Smooth muscle cell (in vitro differentiated cells): ENCODE measurements around the gene CLEC17A. TPM values are rescaled to one million over a fixed set of nuclear protein-coding genes. Genes with fewer than 3 reads are reported as not detected.

Experiments used
- DNase-seq: peaks from one replicate; lab custom pipeline; 2025; ENCODE audit not compliant: unreplicated experiment; lab: John Stamatoyannopoulos, UW
- H2AFZ ChIP-seq: fragments of 200-600 bp; sonication (generic); 2 replicates; pipeline ENCODE4 v1.6.0; 2016; ENCODE audit warnings: antibody characterized with exemption, low read depth, mild to moderate bottlenecking
- H3F3A ChIP-seq: fragments of 200-600 bp; sonication (generic); 2 replicates; pipeline ENCODE4 v1.6.0; 2017; ENCODE audit warnings: antibody characterized with exemption, low read depth
- H3K27ac ChIP-seq: fragments of 200-600 bp; sonication (generic); 2 replicates; pipeline ENCODE4 v1.5.1; 2016; ENCODE audit warnings: low read depth, mild to moderate bottlenecking
- H3K27me3 ChIP-seq: fragments of 200-600 bp; sonication (generic); 2 replicates; pipeline ENCODE4 v1.6.1; 2016; ENCODE audit warnings: low read depth, mild to moderate bottlenecking
- H3K36me3 ChIP-seq: fragments of 200-600 bp; sonication (generic); 2 replicates; pipeline ENCODE4 v1.5.1; 2016; ENCODE audit warnings: low read depth
- H3K4me1 ChIP-seq: fragments of 200-600 bp; sonication (generic); 2 replicates; pipeline ENCODE4 v1.5.1; 2016; ENCODE audit warnings: low read depth
- H3K4me2 ChIP-seq: fragments of 200-600 bp; sonication (generic); 2 replicates; pipeline ENCODE4 v1.6.0; 2016; ENCODE audit warnings: mild to moderate bottlenecking
- H3K4me3 ChIP-seq: fragments of 200-600 bp; sonication (generic); 2 replicates; pipeline ENCODE4 v1.5.1; 2016; ENCODE audit warnings: mild to moderate bottlenecking
- H3K79me2 ChIP-seq: fragments of 200-600 bp; sonication (generic); 2 replicates; pipeline ENCODE4 v1.6.0; 2016; ENCODE audit warnings: low read depth, mild to moderate bottlenecking
- H3K9ac ChIP-seq: fragments of 200-600 bp; sonication (generic); 2 replicates; pipeline ENCODE4 v1.6.0; 2016; ENCODE audit warnings: low read depth
- H3K9me3 ChIP-seq: fragments of 200-600 bp; sonication (generic); replicated peaks from 2 replicates; pipeline ENCODE4 v1.5.1; 2016; ENCODE audit warnings: low read depth
- H4K20me1 ChIP-seq: fragments of 200-600 bp; sonication (generic); 2 replicates; pipeline ENCODE4 v1.6.0; 2016; ENCODE audit warnings: low read depth
- CTCF ChIP-seq: fragments of 200-600 bp; sonication (generic); IDR thresholded peaks from 2 replicates; pipeline ENCODE4 v1.5.1; 2017; ENCODE audit warnings: borderline replicate concordance, mild to moderate bottlenecking, antibody characterized with exemption; ENCODE audit not compliant: insufficient read depth, poor library complexity, severe bottlenecking
- WGBS: methylation state at CpG from one replicate; pipeline ENCODE4 v1.1.7; 2016; ENCODE audit warnings: low lambda C conversion rate; 5-methylcytosine and 5-hydroxymethylcytosine counted together
- polyA plus RNA-seq: library from polyadenylated mRNA; unstranded; fragments of >200 nt; fragmentation: Nextera tagmentation; extraction: Ambion mirVana; gene quantifications from 2 replicates; pipeline ENCODE4 v1.2.1, GENCODE V29; 2016
- total RNA-seq: library from RNA; depleted of rRNA; stranded (reverse); fragments of >200 nt; gene quantifications from 2 replicates; pipeline ENCODE4 v1.2.3, GENCODE V29; 2014

Gene CLEC17A
- total and polyA plus RNA-seq, 2 experiments from 2014 or later: not detected

- Histone ChIP-seq H2AFZ (no peak overlapping the region), H3K9me3 (no peaks in the 10 kb centered on the region), H3K9ac (no peak overlapping the region), H3F3A (no peaks in the 10 kb centered on the region), H3K4me1 (no peaks in the 10 kb centered on the region), H3K4me2 (no peak overlapping the region), H3K79me2 (no peaks in the 10 kb centered on the region), H3K4me3 (no peak overlapping the region), H3K27ac (no peak overlapping the region), H4K20me1 (no peaks in the 10 kb centered on the region), H3K36me3 (no peaks in the 10 kb centered on the region), H3K27me3 (no peaks in the 10 kb centered on the region)
- 80% methylated on average over 1 of the region's 1 CpG for WGBS
- TF ChIP-seq CTCF: no peak
- DNase-seq: no peak
These were observed 46.7 kb downstream of the CLEC17A start for GRCh38 chr19:14629557-14629956.

GRCh38 chr19:14632286-14632685 is 49.4 kb downstream of the CLEC17A start:
- H3K27ac ChIP-seq: no peak overlapping the region
- H4K20me1 ChIP-seq: no peaks in the 10 kb centered on the region
- H3K4me3 ChIP-seq: no peak overlapping the region
- H3K27me3 ChIP-seq: no peaks in the 10 kb centered on the region
- WGBS: 17% methylated on average over 1 of the region's 1 CpG
- H3F3A ChIP-seq: no peaks in the 10 kb centered on the region
- H2AFZ ChIP-seq: no peak overlapping the region
- H3K36me3 ChIP-seq: no peaks in the 10 kb centered on the region
- no peak for DNase-seq
- no peak overlapping the region for H3K9ac ChIP-seq
- H3K79me2 ChIP-seq: no peaks in the 10 kb centered on the region
- H3K4me2 ChIP-seq: no peak overlapping the region
- H3K9me3 ChIP-seq: no peaks in the 10 kb centered on the region
- no peak for TF ChIP-seq CTCF
- H3K4me1 ChIP-seq: no peaks in the 10 kb centered on the region

GRCh38 chr19:14639536-14640277 is 56.8 kb downstream of the CLEC17A start:
- TF ChIP-seq CTCF: no peak
- DNase-seq: no peak
- Histone ChIP-seq H2AFZ (no peak overlapping the region), H3K27ac (no peak overlapping the region), H3F3A (no peaks in the 10 kb centered on the region), H3K9me3 (no peaks in the 10 kb centered on the region), H3K4me2 (no peak overlapping the region), H3K4me3 (no peak overlapping the region), H3K27me3 (no peaks in the 10 kb centered on the region), H3K9ac (no peak overlapping the region), H3K36me3 (no peaks in the 10 kb centered on the region), H4K20me1 (no peaks in the 10 kb centered on the region), H3K79me2 (no peaks in the 10 kb centered on the region), H3K4me1 (no peaks in the 10 kb centered on the region)
- WGBS: 47% methylated on average over 4 of the region's 4 CpGs

- Histone ChIP-seq H3K27me3 (no peaks in the 10 kb centered on the region), H3K9me3 (no peaks in the 10 kb centered on the region), H4K20me1 (no peaks in the 10 kb centered on the region), H3F3A (no peaks in the 10 kb centered on the region), H3K9ac (no peak overlapping the region), H3K27ac (no peak overlapping the region), H3K4me2 (no peak overlapping the region), H3K36me3 (no peaks in the 10 kb centered on the region), H2AFZ (no peak overlapping the region), H3K4me3 (no peak overlapping the region), H3K79me2 (no peaks in the 10 kb centered on the region), H3K4me1 (no peaks in the 10 kb centered on the region)
- 78% methylated on average over 2 of the region's 2 CpGs for WGBS
- no peak for DNase-seq
- TF ChIP-seq CTCF: no peak
These were observed 65.6 kb downstream of the CLEC17A start for GRCh38 chr19:14648506-14648905.
